Measurements from ENCODE around the gene ADGRB2.

ADGRB2 gene, protein sequence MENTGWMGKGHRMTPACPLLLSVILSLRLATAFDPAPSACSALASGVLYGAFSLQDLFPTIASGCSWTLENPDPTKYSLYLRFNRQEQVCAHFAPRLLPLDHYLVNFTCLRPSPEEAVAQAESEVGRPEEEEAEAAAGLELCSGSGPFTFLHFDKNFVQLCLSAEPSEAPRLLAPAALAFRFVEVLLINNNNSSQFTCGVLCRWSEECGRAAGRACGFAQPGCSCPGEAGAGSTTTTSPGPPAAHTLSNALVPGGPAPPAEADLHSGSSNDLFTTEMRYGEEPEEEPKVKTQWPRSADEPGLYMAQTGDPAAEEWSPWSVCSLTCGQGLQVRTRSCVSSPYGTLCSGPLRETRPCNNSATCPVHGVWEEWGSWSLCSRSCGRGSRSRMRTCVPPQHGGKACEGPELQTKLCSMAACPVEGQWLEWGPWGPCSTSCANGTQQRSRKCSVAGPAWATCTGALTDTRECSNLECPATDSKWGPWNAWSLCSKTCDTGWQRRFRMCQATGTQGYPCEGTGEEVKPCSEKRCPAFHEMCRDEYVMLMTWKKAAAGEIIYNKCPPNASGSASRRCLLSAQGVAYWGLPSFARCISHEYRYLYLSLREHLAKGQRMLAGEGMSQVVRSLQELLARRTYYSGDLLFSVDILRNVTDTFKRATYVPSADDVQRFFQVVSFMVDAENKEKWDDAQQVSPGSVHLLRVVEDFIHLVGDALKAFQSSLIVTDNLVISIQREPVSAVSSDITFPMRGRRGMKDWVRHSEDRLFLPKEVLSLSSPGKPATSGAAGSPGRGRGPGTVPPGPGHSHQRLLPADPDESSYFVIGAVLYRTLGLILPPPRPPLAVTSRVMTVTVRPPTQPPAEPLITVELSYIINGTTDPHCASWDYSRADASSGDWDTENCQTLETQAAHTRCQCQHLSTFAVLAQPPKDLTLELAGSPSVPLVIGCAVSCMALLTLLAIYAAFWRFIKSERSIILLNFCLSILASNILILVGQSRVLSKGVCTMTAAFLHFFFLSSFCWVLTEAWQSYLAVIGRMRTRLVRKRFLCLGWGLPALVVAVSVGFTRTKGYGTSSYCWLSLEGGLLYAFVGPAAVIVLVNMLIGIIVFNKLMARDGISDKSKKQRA (N-terminal part only)

GRCh38 chr1:31764312-31765040 is at the start of gene ADGRB2:
Gene ADGRB2 (minus strand): TSS chr1:31764340. CDS start chr1:31757221, 7,119 bp downstream.
- no peak for DNase-seq

GRCh38 chr1:31812158-31812829 is 48.2 kb upstream of the ADGRB2 start:
- no peak for DNase-seq

DNA sequence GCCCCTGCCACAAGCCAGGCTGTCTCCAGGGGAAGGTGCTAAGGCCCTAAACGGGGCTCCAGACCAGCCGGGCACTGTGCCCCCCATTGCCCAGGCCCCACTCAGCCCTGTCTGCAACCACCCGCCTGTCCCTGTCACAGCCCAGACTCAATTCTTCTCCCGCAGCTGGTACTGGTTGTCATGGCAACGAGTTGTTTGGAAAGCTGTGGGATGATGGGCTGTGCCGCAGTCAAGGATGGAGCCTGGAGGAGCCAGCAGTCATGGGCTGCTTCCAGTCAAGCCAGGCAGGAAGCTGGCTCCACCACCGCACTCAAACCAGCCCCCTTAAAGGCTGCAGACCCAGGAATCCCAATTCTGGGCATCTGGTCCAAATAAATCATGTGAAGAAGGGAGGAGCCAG is 47.5 kb upstream of the ADGRB2 start:
- peak in 1 of 2 experiments; percentile 40 for DNase-seq

DNA sequence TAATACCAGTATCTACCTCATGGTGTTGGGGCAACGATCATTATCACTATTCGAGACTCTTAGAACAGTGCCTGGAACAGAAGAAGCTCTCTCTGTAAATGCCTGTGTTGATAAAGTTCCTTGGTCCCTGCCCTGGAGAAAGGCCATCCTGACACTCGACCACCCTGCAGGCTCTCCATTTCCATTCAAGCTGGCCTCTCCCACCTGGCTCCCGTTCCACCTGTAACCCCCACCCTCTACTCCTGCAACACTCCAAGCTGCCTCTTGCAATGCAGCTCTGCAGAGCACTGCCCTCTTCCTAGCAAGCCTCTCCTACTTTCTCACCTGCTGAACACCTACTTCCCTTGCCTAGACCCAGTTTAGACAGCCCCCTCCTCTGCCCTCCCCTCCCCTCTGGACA is 45.6 kb upstream of the ADGRB2 start:
- no peak for DNase-seq

DNA sequence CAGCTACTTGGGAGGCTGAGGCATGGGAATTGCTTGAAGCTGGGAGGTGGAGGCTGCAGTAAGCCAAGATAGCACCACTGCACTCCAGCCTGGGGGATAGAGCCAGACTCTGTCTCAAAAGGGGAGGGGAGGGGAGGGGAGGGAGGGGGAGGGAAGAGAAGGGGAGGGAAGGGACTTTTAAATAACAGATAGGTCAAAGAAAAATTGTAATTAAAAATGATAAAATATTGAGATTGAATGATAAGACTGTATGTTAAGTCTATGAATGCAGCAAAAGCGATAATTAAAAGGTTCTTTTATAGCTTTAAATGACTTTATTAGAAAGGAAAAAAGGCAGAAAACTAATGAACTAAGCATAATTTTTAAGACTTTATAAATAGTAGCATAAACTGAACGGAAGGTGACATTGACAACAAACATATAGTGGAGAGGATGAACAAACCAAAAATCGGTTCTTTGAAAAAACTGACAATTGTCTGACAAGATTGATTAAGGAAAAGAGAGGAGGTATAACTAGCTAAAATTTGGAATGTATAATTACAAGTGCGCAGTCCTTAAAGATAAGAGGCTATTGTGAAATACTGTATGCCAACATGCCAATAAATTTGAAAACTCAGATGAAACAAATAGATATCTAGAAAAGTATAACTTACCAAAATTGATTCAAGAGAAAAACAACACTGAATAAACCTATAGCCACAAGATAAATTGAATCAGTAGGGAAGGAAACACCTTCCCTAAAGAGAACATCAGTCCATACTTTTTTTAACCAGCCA is 43.3 kb upstream of the ADGRB2 start:
- DNase-seq = no peak

GRCh38 chr1:31805318-31805717 is 41.2 kb upstream of the ADGRB2 start:
- DNase-seq = no peak

- DNase-seq = no peak
Observed at GRCh38 chr1:31804098-31804497, 40.0 kb upstream of the ADGRB2 start.

GRCh38 chr1:31803610-31804009 is 39.5 kb upstream of the ADGRB2 start:
- no peak for DNase-seq

GRCh38 chr1:31802190-31803150 is 38.3 kb upstream of the ADGRB2 start:
- no peak for DNase-seq

DNA sequence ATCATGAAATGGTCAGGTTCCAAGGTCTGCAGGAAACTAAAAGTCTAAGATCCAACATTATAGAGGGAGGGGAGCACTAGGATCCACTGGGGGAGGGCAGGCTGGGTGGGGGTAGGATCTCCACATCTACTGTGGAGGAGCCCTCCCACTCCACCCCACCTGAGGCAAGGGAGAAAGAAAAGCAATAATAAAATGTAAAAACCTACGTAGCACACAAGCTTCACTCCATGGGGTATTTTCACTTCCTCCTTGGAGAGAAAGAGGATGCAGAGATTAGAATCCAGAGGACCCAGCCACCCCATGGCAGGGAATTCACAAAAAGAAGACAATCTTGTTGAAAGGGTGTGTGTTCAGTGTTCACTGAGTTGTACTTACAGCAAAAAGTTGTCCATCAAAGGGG is 37.3 kb upstream of the ADGRB2 start:
- DNase-seq = no peak

DNA sequence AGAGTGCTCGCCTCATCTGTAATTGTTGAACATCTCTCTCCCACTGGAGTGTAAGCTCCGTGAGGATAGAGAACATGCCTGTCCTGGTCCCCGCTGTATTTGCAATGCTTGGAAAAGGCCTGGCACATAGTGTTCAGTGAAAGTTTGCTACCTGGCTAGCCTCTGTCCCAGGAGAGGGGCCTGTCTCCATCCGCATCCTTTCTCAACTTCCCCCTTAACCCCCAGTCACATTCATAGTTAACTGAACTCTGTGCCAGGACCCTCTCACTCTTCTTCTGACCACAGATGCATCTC is 36.5 kb upstream of the ADGRB2 start:
- no peak for DNase-seq

- DNase-seq = no peak
Observed at GRCh38 chr1:31799895-31800673, 35.9 kb upstream of the ADGRB2 start.

DNA sequence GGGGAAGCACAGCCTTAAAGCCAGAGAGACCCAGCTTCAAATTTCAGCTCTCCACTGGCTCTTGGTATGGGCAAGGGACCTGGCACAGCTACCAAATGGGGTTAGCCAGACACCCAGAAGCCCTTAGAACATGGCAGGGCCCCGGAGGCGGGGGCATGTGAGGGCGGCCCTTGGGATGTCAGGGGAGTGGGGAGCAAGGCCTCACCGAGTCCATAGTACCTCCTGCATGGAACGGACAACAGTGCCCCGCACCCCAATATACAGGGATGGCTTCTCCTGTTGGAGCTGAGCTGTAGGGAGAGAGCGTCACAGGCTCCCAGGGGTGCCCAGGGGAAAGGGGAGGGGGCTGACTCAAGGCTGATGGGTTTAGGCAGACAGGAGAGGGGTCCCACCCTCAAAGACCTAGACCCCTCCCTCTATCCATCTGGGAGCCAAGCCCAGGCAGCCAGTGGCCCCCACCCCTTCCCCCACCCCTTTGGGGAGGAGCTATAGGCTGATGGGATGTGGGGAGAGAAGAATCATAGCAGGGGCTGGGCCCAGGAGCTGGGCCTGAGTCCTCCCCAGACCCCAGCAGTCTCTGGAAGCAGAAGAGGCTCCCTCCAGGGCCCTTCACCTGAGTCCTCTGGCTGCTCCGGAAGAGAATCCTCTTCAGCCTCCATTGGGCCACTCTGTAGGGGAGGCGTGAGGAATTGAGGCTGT is 35.2 kb upstream of the ADGRB2 start:
- DNase-seq = no peak

- no peak for DNase-seq
Observed at GRCh38 chr1:31798433-31799195, 34.5 kb upstream of the ADGRB2 start.

GRCh38 chr1:31798086-31798432 is 33.9 kb upstream of the ADGRB2 start:
- DNase-seq = no peak

GRCh38 chr1:31797216-31797615 is 33.1 kb upstream of the ADGRB2 start:
- no peak for DNase-seq

- no peak for DNase-seq
Observed at GRCh38 chr1:31796707-31797106, 32.6 kb upstream of the ADGRB2 start.
